SK-N-SH (cell line): Measurements from ENCODE around the gene NBR1. TPM values are rescaled to one million over a fixed set of nuclear protein-coding genes. Genes with fewer than 3 reads are reported as not detected.

ENCODE experiments used
- CTCF ChIA-PET: fragments of 300-600, 350-600 bp; formaldehyde crosslinking; extraction: SDS; loops from one replicate; lab custom pipeline; 2021; lab: Yijun Ruan, JAX
- POLR2A ChIA-PET: fragments of 350-600 bp; sonication (Branson Sonifier 250); formaldehyde crosslinking; extraction: SDS; loops from one replicate; lab custom pipeline; 2020; ENCODE audit warnings: antibody characterized with exemption, inconsistent platforms; lab: Yijun Ruan, JAX
- DNase-seq: peaks from one replicate; pipeline ENCODE4 v3.0.0; 2012
- H2AFZ ChIP-seq: fragments of 200-600 bp; sonication (generic); 2 replicates; pipeline ENCODE4 v1.8.1; 2016; ENCODE audit warnings: antibody characterized with exemption, mild to moderate bottlenecking, low read depth
- H3F3A ChIP-seq: fragments of 200-600 bp; sonication (generic); replicated peaks from 2 replicates; pipeline ENCODE3; 2016; ENCODE audit warnings: antibody characterized with exemption, mild to moderate bottlenecking; ENCODE audit not compliant: insufficient read depth
- H3K27ac ChIP-seq, 2 experiments: fragments of 200-500 bp in 1 of 2; fragments of 200-600 bp in 1 of 2; sonication (Bioruptor generic) in 1 of 2; sonication (generic), shearing (Covaris generic) in 1 of 2; 2 replicates each; pipeline versions ENCODE4 v1.5.1 to v1.6.1; 2014 to 2016; ENCODE audit warnings: low read depth in 2 of 2, inconsistent platforms in 1 of 2, low read length in 1 of 2, mild to moderate bottlenecking in 1 of 2, mixed read lengths in 1 of 2
- H3K27me3 ChIP-seq: fragments of 200-600 bp; sonication (generic), shearing (Covaris generic); 2 replicates; pipeline ENCODE4 v1.6.1; 2016; ENCODE audit warnings: mixed run types; ENCODE audit not compliant: insufficient read depth
- H3K36me3 ChIP-seq, 2 experiments: fragments of 200-500 bp in 1 of 2; fragments of 200-600 bp in 1 of 2; sonication (Bioruptor generic) in 1 of 2; sonication (generic) in 1 of 2; replicated peaks in 1 of 2; 2 replicates each; pipeline versions ENCODE3 to v1.5.1; 2014 to 2016; ENCODE audit warnings: low read length in 1 of 2, mild to moderate bottlenecking in 1 of 2; ENCODE audit not compliant: insufficient read depth in 2 of 2, control insufficient read depth in 1 of 2
- H3K4me1 ChIP-seq, 2 experiments: fragments of 200-500 bp in 1 of 2; fragments of 200-600 bp in 1 of 2; sonication (Bioruptor generic) in 1 of 2; sonication (generic), shearing (Covaris generic) in 1 of 2; 2 replicates each; pipeline versions ENCODE4 v1.5.1 to v1.6.1; 2014 to 2016; ENCODE audit warnings: low read depth in 1 of 2, low read length in 1 of 2, mixed run types in 1 of 2; ENCODE audit not compliant: insufficient read depth in 2 of 2, control insufficient read depth in 1 of 2
- H3K4me2 ChIP-seq: fragments of 200-600 bp; sonication (generic), shearing (Covaris generic); 2 replicates; pipeline ENCODE4 v1.6.1; 2017; ENCODE audit warnings: mixed run types
- H3K4me3 ChIP-seq, 2 experiments: fragments of 200-500 bp in 1 of 2; fragments of 200-600 bp in 1 of 2; sonication (Bioruptor generic) in 1 of 2; sonication (generic), shearing (Covaris generic) in 1 of 2; 2 replicates each; pipeline versions ENCODE4 v1.5.1 to v1.8.1; 2014 to 2016; ENCODE audit warnings: low read depth in 2 of 2, inconsistent platforms in 1 of 2, low read length in 1 of 2, mild to moderate bottlenecking in 1 of 2, mixed read lengths in 1 of 2, moderate library complexity in 1 of 2
- H3K79me2 ChIP-seq: fragments of 200-600 bp; sonication (generic); 2 replicates; pipeline ENCODE4 v1.8.1; 2017; ENCODE audit warnings: mild to moderate bottlenecking; ENCODE audit not compliant: insufficient read depth
- H3K9ac ChIP-seq: fragments of 200-600 bp; sonication (generic); 2 replicates; pipeline ENCODE4 v1.6.1; 2017; ENCODE audit warnings: mixed run types
- H3K9me2 ChIP-seq: fragments of 200-600 bp; sonication (generic); 2 replicates; pipeline ENCODE4 v1.6.1; 2017; ENCODE audit warnings: mixed run types
- H3K9me3 ChIP-seq: fragments of 200-600 bp; sonication (generic); 2 replicates; pipeline ENCODE4 v1.6.1; 2017; ENCODE audit warnings: mixed run types, mild to moderate bottlenecking, moderate library complexity
- H4K20me1 ChIP-seq: fragments of 200-600 bp; sonication (generic); 2 replicates; pipeline ENCODE4 v1.6.1; 2017; ENCODE audit warnings: mild to moderate bottlenecking, mixed run types; ENCODE audit not compliant: insufficient read depth
- CHD2 ChIP-seq: fragments of 150-350 bp; IDR thresholded peaks from 2 replicates; pipeline ENCODE4 v1.6.1; 2018; ENCODE audit warnings: low read length; ENCODE audit not compliant: partially characterized antibody
- CTCF ChIP-seq: fragments of 200-600 bp; sonication (generic); IDR thresholded peaks from 2 replicates; pipeline ENCODE4 v1.6.1; 2017; ENCODE audit warnings: antibody characterized with exemption, mild to moderate bottlenecking, moderate library complexity
- EP300 ChIP-seq, 2 experiments: IDR thresholded peaks; 2 replicates each; pipeline versions ENCODE4 v1.4.0 to v1.6.1; 2012; ENCODE audit warnings: borderline replicate concordance in 1 of 2, low read depth in 1 of 2, low read length in 1 of 2
- FOSL2 ChIP-seq: IDR thresholded peaks from 2 replicates; pipeline ENCODE4 v1.4.0; 2012; ENCODE audit warnings: low read depth, mild to moderate bottlenecking, moderate library complexity, borderline replicate concordance
- FOXJ3 ChIP-seq: sonication (generic); formaldehyde crosslinking; IDR thresholded peaks from 2 replicates; pipeline ENCODE4 v1.5.1; 2020; ENCODE audit warnings: mild to moderate bottlenecking, missing genetic modification reagents
- GABPA ChIP-seq: IDR thresholded peaks from 2 replicates; pipeline ENCODE4 v1.4.0; 2012; ENCODE audit warnings: low read depth, mild to moderate bottlenecking
- NRF1 ChIP-seq: IDR thresholded peaks from 2 replicates; pipeline ENCODE4 v1.6.1; 2012; ENCODE audit warnings: low read depth, mild to moderate bottlenecking, low read length
- POLR2AphosphoS5 ChIP-seq: IDR thresholded peaks from 2 replicates; pipeline ENCODE4 v1.6.1; 2012; ENCODE audit warnings: low read depth, low read length
- RAD21 ChIP-seq: IDR thresholded peaks from 2 replicates; pipeline ENCODE4 v1.6.1; 2012; ENCODE audit warnings: mild to moderate bottlenecking, low read length
- RCOR1 ChIP-seq: fragments of 150-350 bp; IDR thresholded peaks from 2 replicates; pipeline ENCODE4 v1.6.1; 2017; ENCODE audit warnings: antibody characterized with exemption, low read length
- REST ChIP-seq: IDR thresholded peaks from 2 replicates; pipeline ENCODE4 v1.6.1; 2012; ENCODE audit warnings: mild to moderate bottlenecking, low read depth, low read length, moderate library complexity
- RXRA ChIP-seq: IDR thresholded peaks from 2 replicates; pipeline ENCODE4 v1.4.0; 2012; ENCODE audit warnings: low read depth, mild to moderate bottlenecking, borderline replicate concordance
- SIN3A ChIP-seq: IDR thresholded peaks from 2 replicates; pipeline ENCODE4 v1.6.1; 2012; ENCODE audit warnings: low read depth, mild to moderate bottlenecking, low read length, moderate library complexity, borderline replicate concordance
- TCF12 ChIP-seq: IDR thresholded peaks from 2 replicates; pipeline ENCODE4 v1.4.0; 2012
- YY1 ChIP-seq: IDR thresholded peaks from 2 replicates; pipeline ENCODE4 v1.4.0; 2012; ENCODE audit warnings: low read depth, mild to moderate bottlenecking
- ZBTB33 ChIP-seq: IDR thresholded peaks from 2 replicates; pipeline ENCODE4 v1.4.0; 2012; ENCODE audit warnings: low read depth, borderline replicate concordance
- WGBS: methylation state at CpG from one replicate; pipeline ENCODE4 v1.1.6; 2017; ENCODE audit warnings: low lambda C conversion rate; 5-methylcytosine and 5-hydroxymethylcytosine counted together
- polyA plus RNA-seq, 3 experiments: library from polyadenylated mRNA; depleted of rRNA; stranded (reverse); fragments of >200 nt; gene quantifications; 2 replicates each; pipeline ENCODE4 v1.2.3, GENCODE V29; 2012
- TF ChIP-seq, protein P1 (sequence below): IDR thresholded peaks from 2 replicates; pipeline ENCODE4 v1.4.0; 2012; ENCODE audit warnings: low read depth, borderline replicate concordance

The NBR1 gene
- polyA plus RNA-seq, 1 of the 3 experiments (the other 2 are of a cell fraction), result 41.4 TPM

- no peaks in the 10 kb centered on the region for H3K9me3 ChIP-seq
- ChIA-PET POLR2A (no interaction called here), CTCF (no interaction called here)
- WGBS, result 77% methylated on average over 4 of the region's 4 CpGs
- H3K4me2 ChIP-seq, result no peak overlapping the region
- no peaks in the 10 kb centered on the region for H3K27me3 ChIP-seq
- no peak overlapping the region for H3K27ac ChIP-seq
- peaks cover 26% of the 10 kb centered on the region for H3F3A ChIP-seq
- TF ChIP-seq GABPA (no peak), RCOR1 (no peak), YY1 (no peak), SIN3A (no peak), CHD2 (no peak), REST (no peak), FOXJ3 (CRISPR knock-in tag) (no peak), TCF12 (no peak), RXRA (no peak)
- no peak overlapping the region for H3K4me3 ChIP-seq
- DNase-seq, result no peak
- H4K20me1 ChIP-seq, result 0 out of 2 replicates have a peak, but pooled peaks cover 4% of the 10 kb centered on the region
- no peak overlapping the region for H3K9ac ChIP-seq
- no peak overlapping the region for H2AFZ ChIP-seq
- no peaks in the 10 kb centered on the region for H3K9me2 ChIP-seq
- H3K36me3 ChIP-seq, result peaks cover 39 to 48% of the 10 kb centered on the region in 2 experiments
- H3K4me1 ChIP-seq, result peaks cover 0 to 4% of the 10 kb centered on the region in 2 experiments; a peak in 2 of 4 replicates
- peaks cover 58% of the 10 kb centered on the region for H3K79me2 ChIP-seq
Observed at GRCh38 chr17:43175213-43176118, 4.5 kb downstream of the NBR1 start.

GRCh38 chr17:43176119-43176570, 5.1 kb downstream of the NBR1 start:
- Histone ChIP-seq H4K20me1 (0 out of 2 replicates have a peak, but pooled peaks cover 4% of the 10 kb centered on the region), H3K4me2 (no peak overlapping the region)
- POLR2A ChIA-PET, result no interaction called here
- TF ChIP-seq EP300 (IDR thresholded peaks at IDR 0.05; ENCODE audit: borderline replicate concordance in 1 of 2, low read depth in 1 of 2, low read length in 1 of 2) (no peak), FOSL2 (no peak), ZBTB33 (no peak), RAD21 (no peak), NRF1 (no peak), POLR2AphosphoS5 (no peak), GABPA (no peak), CTCF (no peak)
- TF ChIP-seq, protein P1, sequence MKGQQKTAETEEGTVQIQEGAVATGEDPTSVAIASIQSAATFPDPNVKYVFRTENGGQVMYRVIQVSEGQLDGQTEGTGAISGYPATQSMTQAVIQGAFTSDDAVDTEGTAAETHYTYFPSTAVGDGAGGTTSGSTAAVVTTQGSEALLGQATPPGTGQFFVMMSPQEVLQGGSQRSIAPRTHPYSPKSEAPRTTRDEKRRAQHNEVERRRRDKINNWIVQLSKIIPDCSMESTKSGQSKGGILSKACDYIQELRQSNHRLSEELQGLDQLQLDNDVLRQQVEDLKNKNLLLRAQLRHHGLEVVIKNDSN, result no peak

More at GRCh38 chr17:43176119-43176570, 5.1 kb downstream of the NBR1 start:
- H3K36me3 ChIP-seq, result peaks cover 39 to 52% of the 10 kb centered on the region in 2 experiments
- peaks cover 0 to 4% of the 10 kb centered on the region in 2 experiments; a peak in 2 of 4 replicates for H3K4me1 ChIP-seq
- H2AFZ ChIP-seq, result no peak overlapping the region
- CTCF ChIA-PET, result no interaction called here
- H3K9me3 ChIP-seq, result no peaks in the 10 kb centered on the region
- H3K27ac ChIP-seq, result no peak overlapping the region
- peaks cover 58% of the 10 kb centered on the region for H3K79me2 ChIP-seq
- H3K4me3 ChIP-seq, result no peak overlapping the region
- no peaks in the 10 kb centered on the region for H3K9me2 ChIP-seq
- peaks cover 22% of the 10 kb centered on the region for H3F3A ChIP-seq
- 83% methylated on average over 2 of the region's 2 CpGs for WGBS
- no peaks in the 10 kb centered on the region for H3K27me3 ChIP-seq
- H3K9ac ChIP-seq, result no peak overlapping the region
- DNase-seq, result no peak
